Calu3 (cell line): ENCODE results near the gene SOHLH1. TPM values are rescaled to one million over a fixed set of nuclear protein-coding genes. Genes with fewer than 3 reads are reported as not detected.

Source experiments
- BruUV-seq: library from RNA; stranded (reverse); fragments of 400-500 nt; replicated peaks from 2 replicates; lab custom pipeline; 2021; lab: Mats Ljungman, UMichigan
- CTCF ChIA-PET: fragments of 300-600 bp; sonication (Branson Sonifier 250); formaldehyde crosslinking; loops from one replicate; lab custom pipeline; 2022; ENCODE audit warnings: antibody characterized with exemption; lab: Charles Lee
- DNase-seq: peaks from one replicate; pipeline ENCODE4 v3.0.0; 2022
- H3K27ac Mint-ChIP-seq: one replicate; pipeline ENCODE4 v1.8.0; 2022; ENCODE audit warnings: mixed read lengths; ENCODE audit not compliant: unreplicated experiment
- H3K27me3 Mint-ChIP-seq: one replicate; pipeline ENCODE4 v1.8.0; 2022; ENCODE audit warnings: mixed read lengths; ENCODE audit not compliant: unreplicated experiment
- H3K36me3 Mint-ChIP-seq: one replicate; pipeline ENCODE4 v1.8.0; 2022; ENCODE audit warnings: mild to moderate bottlenecking, moderate library complexity, mixed read lengths; ENCODE audit not compliant: insufficient read depth, unreplicated experiment
- H3K4me1 Mint-ChIP-seq: one replicate; pipeline ENCODE4 v1.8.0; 2022; ENCODE audit warnings: mild to moderate bottlenecking, low read depth, mixed read lengths; ENCODE audit not compliant: unreplicated experiment
- H3K4me3 Mint-ChIP-seq: one replicate; pipeline ENCODE4 v1.8.0; 2022; ENCODE audit warnings: mild to moderate bottlenecking, low read depth, moderate library complexity, mixed read lengths; ENCODE audit not compliant: unreplicated experiment
- H3K9me3 Mint-ChIP-seq: one replicate; pipeline ENCODE4 v1.8.0; 2022; ENCODE audit warnings: low read depth, mixed read lengths; ENCODE audit not compliant: unreplicated experiment
- CTCF ChIP-seq: fragments of 200-600 bp; IDR thresholded peaks from one replicate; pipeline ENCODE4 v1.8.0; 2022; ENCODE audit warnings: antibody characterized with exemption; ENCODE audit not compliant: unreplicated experiment
- intact Hi-C: fragments of 100-400 bp; cut with micrococcal nuclease; formaldehyde crosslinking; loops from one replicate; pipeline ENCODE4 v1.10.0; 2022; ENCODE audit not compliant: unreplicated experiment
- total RNA-seq: library from RNA; stranded (reverse); gene quantifications from 2 replicates; pipeline ENCODE4 v1.2.3, GENCODE V29; 2022

SOHLH1 gene
- total RNA-seq, 1 experiment from 2014 or later = not detected

GRCh38 chr9:135696446-135696845, 2.8 kb downstream of the SOHLH1 start:
- no peaks in the 10 kb centered on the region for H3K9me3 Mint-ChIP-seq
- no peak for TF ChIP-seq CTCF
- no peaks in the 10 kb centered on the region for H3K4me1 Mint-ChIP-seq
- no TSS peak for BruUV-seq
- intact Hi-C loops = no loop called here
- DNase-seq = no peak
- CTCF ChIA-PET = no interaction called here
- H3K27me3 Mint-ChIP-seq = peaks cover 55% of the 10 kb centered on the region
- H3K4me3 Mint-ChIP-seq = no peak overlapping the region
- H3K36me3 Mint-ChIP-seq = no peaks in the 10 kb centered on the region
- no peak overlapping the region for H3K27ac Mint-ChIP-seq

- intact Hi-C loops = no loop called here
- CTCF ChIA-PET = no interaction called here
- H3K36me3 Mint-ChIP-seq = no peaks in the 10 kb centered on the region
- H3K4me3 Mint-ChIP-seq = no peak overlapping the region
- no TSS peak for BruUV-seq
- no peaks in the 10 kb centered on the region for H3K4me1 Mint-ChIP-seq
- no peaks in the 10 kb centered on the region for H3K9me3 Mint-ChIP-seq
- TF ChIP-seq CTCF = no peak
- DNase-seq = no peak
- peaks cover 56% of the 10 kb centered on the region for H3K27me3 Mint-ChIP-seq
- H3K27ac Mint-ChIP-seq = no peak overlapping the region
Observed at GRCh38 chr9:135695642-135696041, 3.6 kb downstream of the SOHLH1 start.

- Mint-ChIP-seq H3K9me3 (no peaks in the 10 kb centered on the region), H3K4me1 (no peaks in the 10 kb centered on the region), H3K4me3 (no peak overlapping the region), H3K27me3 (peaks cover 49% of the 10 kb centered on the region), H3K36me3 (no peaks in the 10 kb centered on the region), H3K27ac (no peak overlapping the region)
- DNase-seq = no peak
- no TSS peak for BruUV-seq
- CTCF ChIA-PET = no interaction called here
- no peak for TF ChIP-seq CTCF
- intact Hi-C loops = no loop called here
Observed at GRCh38 chr9:135695036-135695435, 4.2 kb downstream of the SOHLH1 start.

GRCh38 chr9:135694414-135694813, 4.9 kb downstream of the SOHLH1 start:
- no peak overlapping the region for H3K27ac Mint-ChIP-seq
- TF ChIP-seq CTCF = no peak
- no peak for DNase-seq
- CTCF ChIA-PET = no interaction called here
- H3K36me3 Mint-ChIP-seq = no peaks in the 10 kb centered on the region
- peaks cover 47% of the 10 kb centered on the region for H3K27me3 Mint-ChIP-seq
- intact Hi-C loops = no loop called here
- no peak overlapping the region for H3K4me3 Mint-ChIP-seq
- no peaks in the 10 kb centered on the region for H3K9me3 Mint-ChIP-seq
- no TSS peak for BruUV-seq
- H3K4me1 Mint-ChIP-seq = no peaks in the 10 kb centered on the region
